ENCODE results near the gene FAM120A. TPM values are rescaled to one million over a fixed set of nuclear protein-coding genes. Genes with fewer than 3 reads are reported as not detected.

Gene FAM120A
- total RNA-seq, 1 donor from 2014 or later, result 109 TPM

DNA sequence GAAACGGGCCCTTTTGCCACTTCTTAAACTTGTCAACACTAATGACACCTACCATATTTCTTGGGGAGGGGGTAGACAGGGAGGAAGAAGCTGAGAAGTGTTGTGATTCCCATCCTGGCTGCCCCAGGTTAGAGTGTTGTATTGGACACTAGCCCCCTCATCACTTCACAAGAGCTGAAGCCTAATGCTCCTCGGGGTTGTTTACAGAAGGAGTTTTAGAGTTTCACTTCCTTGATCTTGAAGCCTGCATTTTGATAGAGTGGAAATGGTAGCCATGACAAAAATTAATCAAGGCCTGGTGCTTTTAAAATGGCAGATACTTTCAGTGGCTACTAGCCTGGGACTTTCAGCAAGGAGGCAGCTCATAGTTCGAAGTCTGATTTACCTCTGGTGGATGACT lies 12.9 kb downstream of the FAM120A start:
- Histone ChIP-seq H3K4me1 (peaks cover 71% of the 10 kb centered on the region), H3K36me3 (no peaks in the 10 kb centered on the region), H3K27me3 (no peaks in the 10 kb centered on the region), H3K9me3 (no peaks in the 10 kb centered on the region), H3K27ac (peak overlapping the region; percentile 55), H3K4me3 (no peak overlapping the region)
- no peak for DNase-seq
- no peak for TF ChIP-seq CTCF (IDR thresholded peaks at IDR 0.05)
- intact Hi-C loops (cut with DNase I), result no loop called here
- ATAC-seq, result peak; percentile 42

DNA sequence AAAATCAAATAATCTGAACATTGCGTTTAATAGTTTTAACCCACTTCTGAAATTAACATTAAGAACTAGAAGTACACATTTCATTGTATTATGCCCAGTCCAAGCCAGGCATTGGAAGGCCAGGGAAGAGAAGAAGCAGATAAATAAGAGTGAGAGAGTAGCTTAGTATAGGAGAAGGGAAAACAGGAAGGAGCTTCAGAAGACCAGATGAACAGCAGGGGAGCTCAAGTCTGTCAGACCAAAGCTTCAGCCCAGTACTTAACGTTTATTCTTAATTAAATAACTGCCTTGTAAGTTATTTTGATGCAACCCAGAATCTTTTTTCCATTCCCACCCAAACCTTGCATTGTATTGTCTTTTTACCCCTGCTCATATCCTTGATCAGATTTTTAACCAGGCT lies 13.4 kb downstream of the FAM120A start:
- ATAC-seq (no peak), DNase-seq (no peak)
- H3K36me3 ChIP-seq, result no peaks in the 10 kb centered on the region
- no peak for TF ChIP-seq CTCF (IDR thresholded peaks at IDR 0.05)
- H3K9me3 ChIP-seq, result no peaks in the 10 kb centered on the region
- intact Hi-C loops (cut with DNase I), result no loop called here
- peaks cover 69% of the 10 kb centered on the region for H3K4me1 ChIP-seq
- H3K27ac ChIP-seq, result peak overlapping the region; percentile 55
- H3K4me3 ChIP-seq, result no peak overlapping the region
- no peaks in the 10 kb centered on the region for H3K27me3 ChIP-seq

- H3K36me3 ChIP-seq, result no peaks in the 10 kb centered on the region
- no peaks in the 10 kb centered on the region for H3K27me3 ChIP-seq
- peak overlapping the region; percentile 4 for H3K27ac ChIP-seq
- TF ChIP-seq CTCF (IDR thresholded peaks at IDR 0.05), result no peak
- H3K4me1 ChIP-seq, result peaks cover 65% of the 10 kb centered on the region
- intact Hi-C loops (cut with DNase I), result no loop called here
- no peaks in the 10 kb centered on the region for H3K9me3 ChIP-seq
- no peak overlapping the region for H3K4me3 ChIP-seq
- DNase-seq (no peak), ATAC-seq (peak; percentile 42)
Observed at GRCh38 chr9:93465855-93466254, 14.4 kb downstream of the FAM120A start.

- Histone ChIP-seq H3K36me3 (peaks cover 5% of the 10 kb centered on the region), H3K27ac (peak overlapping the region; percentile 6), H3K4me1 (peaks cover 71% of the 10 kb centered on the region), H3K9me3 (no peaks in the 10 kb centered on the region), H3K27me3 (no peaks in the 10 kb centered on the region), H3K4me3 (no peak overlapping the region)
- DNase-seq (no peak), ATAC-seq (no peak)
- no peak for TF ChIP-seq CTCF (IDR thresholded peaks at IDR 0.05)
- intact Hi-C loops (cut with DNase I), result no loop called here
Observed at GRCh38 chr9:93466416-93467061, 15.1 kb downstream of the FAM120A start.

DNA sequence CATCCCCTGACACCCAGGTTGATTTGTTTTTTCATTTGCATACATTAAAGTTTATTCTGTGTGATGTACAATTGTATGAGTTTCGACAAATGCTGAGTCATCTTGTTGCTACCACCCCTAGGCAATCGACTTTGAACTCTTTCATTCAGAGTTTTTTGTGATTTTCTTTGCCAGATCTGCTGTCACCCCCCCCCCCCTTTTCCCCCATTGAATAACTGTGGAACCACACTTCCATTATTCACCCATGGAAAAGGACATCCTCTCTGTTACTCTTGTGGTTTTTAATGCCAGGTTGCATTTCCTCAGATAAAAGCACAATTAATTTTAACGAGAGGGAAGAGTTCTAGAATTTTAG lies 15.6 kb downstream of the FAM120A start:
- peaks cover 72% of the 10 kb centered on the region for H3K4me1 ChIP-seq
- H3K27ac ChIP-seq, result no peak overlapping the region
- TF ChIP-seq CTCF (IDR thresholded peaks at IDR 0.05), result no peak
- intact Hi-C loops (cut with DNase I), result no loop called here
- ATAC-seq (no peak), DNase-seq (no peak)
- H3K27me3 ChIP-seq, result no peaks in the 10 kb centered on the region
- no peak overlapping the region for H3K4me3 ChIP-seq
- H3K9me3 ChIP-seq, result no peaks in the 10 kb centered on the region
- peaks cover 9% of the 10 kb centered on the region for H3K36me3 ChIP-seq

DNA sequence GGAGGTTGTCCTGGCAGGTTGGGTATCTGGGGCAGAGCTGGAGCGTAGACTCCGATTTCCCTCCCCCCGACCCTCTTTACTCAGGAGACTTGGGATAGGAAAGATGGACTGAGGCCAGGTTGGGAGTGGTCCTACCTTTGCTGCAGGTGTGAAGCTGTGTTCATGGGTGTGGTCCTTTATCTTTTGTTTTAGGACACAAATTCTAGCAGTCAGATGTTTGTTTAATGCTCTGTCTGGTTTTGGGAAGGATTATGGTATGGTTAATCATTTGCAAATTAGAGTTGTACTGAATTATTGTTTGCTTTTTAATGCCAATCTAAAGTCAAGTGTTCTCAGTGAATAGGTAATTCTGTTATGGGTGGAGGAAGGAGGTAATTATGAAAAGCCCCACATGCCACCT lies 16.0 kb downstream of the FAM120A start:
- H3K4me3 ChIP-seq, result no peak overlapping the region
- ATAC-seq, result peak; percentile 8
- intact Hi-C loops (cut with DNase I), result no loop called here
- TF ChIP-seq CTCF (IDR thresholded peaks at IDR 0.05), result no peak
- H3K27me3 ChIP-seq, result no peaks in the 10 kb centered on the region
- H3K36me3 ChIP-seq, result peaks cover 9% of the 10 kb centered on the region
- H3K27ac ChIP-seq, result no peak overlapping the region
- DNase-seq, result no peak
- peaks cover 72% of the 10 kb centered on the region for H3K4me1 ChIP-seq
- no peaks in the 10 kb centered on the region for H3K9me3 ChIP-seq

Measured in upper lobe of right lung (tissue), 1 donor.